Measurements from ENCODE around the gene TXNIP.

- TF ChIP-seq POLR2AphosphoS5 (IDR thresholded peaks at IDR 0.05; ENCODE audit: low read depth, low read length) (no peak), TAF1 (IDR thresholded peaks at IDR 0.05; ENCODE audit: low read depth, low read length) (no peak), PAX5 (IDR thresholded peaks at IDR 0.05; ENCODE audit: insufficient read depth, low read length, severe bottlenecking) (no peak)
Measured at GRCh38 chr1:146019231-146020057, 23.1 kb upstream of the TXNIP start.
